Stomach (tissue), 4 donors: Measurements from ENCODE around the gene SGIP1.

Experiments
- EP300 ChIP-seq: sonication (generic); formaldehyde crosslinking; IDR thresholded peaks from one replicate; pipeline ENCODE4 v1.6.1; 2017; ENCODE audit warnings: antibody characterized with exemption
- POLR2A ChIP-seq, 4 donors: fragments of 450-650 bp; IDR thresholded peaks; one replicate each; pipeline ENCODE4 v1.6.1; 2016; ENCODE audit warnings: antibody characterized with exemption in 4 of 4, control low read depth in 2 of 4, mild to moderate bottlenecking in 1 of 4, moderate library complexity in 1 of 4
- TF ChIP-seq, protein P1 (sequence below), 7 experiments: fragments of 450-650 bp in 4 of 7; fragments of 200-600 bp in 3 of 7; sonication (generic) in 3 of 7; IDR thresholded peaks; one replicate each; pipeline ENCODE4 v1.5.1; 2016 to 2019; ENCODE audit warnings: antibody characterized with exemption in 7 of 7, control low read depth in 2 of 7, mild to moderate bottlenecking in 1 of 7

DNA sequence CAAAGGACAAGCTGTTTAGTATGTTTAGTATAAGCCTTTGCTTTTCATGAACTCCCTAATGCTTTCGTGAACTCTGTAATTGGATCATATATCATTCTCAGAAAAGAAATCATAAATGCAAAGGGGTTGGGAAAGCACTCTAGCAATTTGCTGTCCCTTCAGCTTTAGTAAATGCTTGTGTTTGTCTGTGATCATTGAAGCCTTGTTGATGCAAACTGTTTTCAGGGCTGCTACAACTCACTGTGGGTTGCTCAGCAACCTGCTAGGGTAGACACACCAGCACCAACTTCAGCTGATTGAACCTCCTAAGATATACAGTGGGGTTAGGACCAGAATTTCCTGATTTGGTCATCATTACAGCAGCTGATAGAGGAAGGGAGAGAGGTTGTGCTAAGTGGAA is 95.0 kb downstream of the SGIP1 start:
- TF ChIP-seq POLR2A (IDR thresholded peaks at IDR 0.05) (no peak), EP300 (no peak)
- TF ChIP-seq, protein P1, sequence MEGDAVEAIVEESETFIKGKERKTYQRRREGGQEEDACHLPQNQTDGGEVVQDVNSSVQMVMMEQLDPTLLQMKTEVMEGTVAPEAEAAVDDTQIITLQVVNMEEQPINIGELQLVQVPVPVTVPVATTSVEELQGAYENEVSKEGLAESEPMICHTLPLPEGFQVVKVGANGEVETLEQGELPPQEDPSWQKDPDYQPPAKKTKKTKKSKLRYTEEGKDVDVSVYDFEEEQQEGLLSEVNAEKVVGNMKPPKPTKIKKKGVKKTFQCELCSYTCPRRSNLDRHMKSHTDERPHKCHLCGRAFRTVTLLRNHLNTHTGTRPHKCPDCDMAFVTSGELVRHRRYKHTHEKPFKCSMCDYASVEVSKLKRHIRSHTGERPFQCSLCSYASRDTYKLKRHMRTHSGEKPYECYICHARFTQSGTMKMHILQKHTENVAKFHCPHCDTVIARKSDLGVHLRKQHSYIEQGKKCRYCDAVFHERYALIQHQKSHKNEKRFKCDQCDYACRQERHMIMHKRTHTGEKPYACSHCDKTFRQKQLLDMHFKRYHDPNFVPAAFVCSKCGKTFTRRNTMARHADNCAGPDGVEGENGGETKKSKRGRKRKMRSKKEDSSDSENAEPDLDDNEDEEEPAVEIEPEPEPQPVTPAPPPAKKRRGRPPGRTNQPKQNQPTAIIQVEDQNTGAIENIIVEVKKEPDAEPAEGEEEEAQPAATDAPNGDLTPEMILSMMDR (IDR thresholded peaks at IDR 0.05), result no peak
